ENCODE measurements around the gene SETD9. TPM values are rescaled to one million over a fixed set of nuclear protein-coding genes. Genes with fewer than 3 reads are reported as not detected.

Gene SETD9
- total and polyA plus RNA-seq, 10 donors, result 3.7 to 6.2 (median 6.0) TPM

DNA sequence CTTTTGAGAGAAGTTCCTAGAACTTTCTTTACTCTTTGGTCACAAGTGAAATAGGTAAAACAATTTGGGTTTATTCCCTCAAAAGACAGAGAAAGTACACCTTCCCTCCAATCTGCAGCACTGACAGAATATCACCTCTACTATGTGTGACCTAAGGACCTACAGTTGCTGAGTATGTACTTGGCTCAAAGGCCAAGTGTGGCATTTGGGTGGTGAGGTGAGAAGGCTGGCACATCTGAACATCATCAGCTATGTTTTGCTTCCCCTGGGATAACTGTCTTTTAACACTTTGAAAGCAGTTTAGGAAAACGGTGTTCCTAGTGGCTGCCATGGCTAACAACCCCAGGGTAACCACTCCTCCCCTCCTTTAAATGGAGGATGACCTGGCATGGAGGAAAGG, 24.9 kb downstream of the SETD9 start:
- no peak for DNase-seq
- Histone ChIP-seq H3K27ac (no peak overlapping the region), H3K9me3 (no peaks in the 10 kb centered on the region), H3K27me3 (replicated peaks in 1 of 7) (no peaks in the 10 kb centered on the region), H3K36me3 (peaks cover 0 to 100% (median 85%) of the 10 kb centered on the region in 6 donors), H3K4me1 (no peaks in the 10 kb centered on the region), H3K4me3 (no peak overlapping the region)
- intact Hi-C loops (cut with DNase I; ENCODE audit: low total_unique reads), result no loop called here
- 83 to 98% (median 92%) methylated on average over 1 of the region's 1 CpG for WGBS, 5 donors
- TF ChIP-seq POLR2A (IDR thresholded peaks at IDR 0.05), result no peak
- no peak for TF ChIP-seq POLR2AphosphoS5 (IDR thresholded peaks at IDR 0.05)
- TF ChIP-seq, protein P1, sequence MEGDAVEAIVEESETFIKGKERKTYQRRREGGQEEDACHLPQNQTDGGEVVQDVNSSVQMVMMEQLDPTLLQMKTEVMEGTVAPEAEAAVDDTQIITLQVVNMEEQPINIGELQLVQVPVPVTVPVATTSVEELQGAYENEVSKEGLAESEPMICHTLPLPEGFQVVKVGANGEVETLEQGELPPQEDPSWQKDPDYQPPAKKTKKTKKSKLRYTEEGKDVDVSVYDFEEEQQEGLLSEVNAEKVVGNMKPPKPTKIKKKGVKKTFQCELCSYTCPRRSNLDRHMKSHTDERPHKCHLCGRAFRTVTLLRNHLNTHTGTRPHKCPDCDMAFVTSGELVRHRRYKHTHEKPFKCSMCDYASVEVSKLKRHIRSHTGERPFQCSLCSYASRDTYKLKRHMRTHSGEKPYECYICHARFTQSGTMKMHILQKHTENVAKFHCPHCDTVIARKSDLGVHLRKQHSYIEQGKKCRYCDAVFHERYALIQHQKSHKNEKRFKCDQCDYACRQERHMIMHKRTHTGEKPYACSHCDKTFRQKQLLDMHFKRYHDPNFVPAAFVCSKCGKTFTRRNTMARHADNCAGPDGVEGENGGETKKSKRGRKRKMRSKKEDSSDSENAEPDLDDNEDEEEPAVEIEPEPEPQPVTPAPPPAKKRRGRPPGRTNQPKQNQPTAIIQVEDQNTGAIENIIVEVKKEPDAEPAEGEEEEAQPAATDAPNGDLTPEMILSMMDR (IDR thresholded peaks at IDR 0.05 in 8 of 11, conservative IDR thresholded peaks at IDR 0.05 in 3 of 11), result no peak

DNA sequence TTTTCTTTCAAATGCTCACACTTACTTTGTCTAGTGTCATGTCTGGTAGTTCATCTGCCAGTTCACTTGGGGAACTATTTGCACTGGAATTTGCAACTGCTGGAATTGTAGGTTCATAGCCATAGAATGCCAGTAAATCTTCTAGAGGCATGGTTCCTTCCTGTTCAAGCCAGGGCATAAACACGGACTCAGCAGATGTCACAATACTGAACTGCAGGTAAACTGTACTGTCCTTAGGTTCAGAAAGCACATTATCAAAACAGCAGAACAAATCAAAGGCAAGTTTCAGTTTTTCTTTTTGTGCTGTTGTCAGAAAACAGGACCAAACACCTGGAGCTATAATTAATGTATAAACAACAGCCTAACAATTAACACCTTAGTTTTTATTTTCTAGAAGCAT, 29.5 kb downstream of the SETD9 start:
- H3K27ac ChIP-seq, result no peak overlapping the region
- no peaks in the 10 kb centered on the region for H3K9me3 ChIP-seq
- no peaks in the 10 kb centered on the region for H3K27me3 ChIP-seq (replicated peaks in 1 of 7)
- TF ChIP-seq POLR2A (IDR thresholded peaks at IDR 0.05) (no peak), POLR2AphosphoS5 (IDR thresholded peaks at IDR 0.05) (no peak)
- TF ChIP-seq, protein P1 (IDR thresholded peaks at IDR 0.05 in 8 of 11, conservative IDR thresholded peaks at IDR 0.05 in 3 of 11), result no peak
- no peaks in the 10 kb centered on the region for H3K4me1 ChIP-seq
- H3K36me3 ChIP-seq, result peaks cover 0 to 100% (median 79%) of the 10 kb centered on the region in 6 donors
- no peak for DNase-seq
- H3K4me3 ChIP-seq, result no peak overlapping the region
- intact Hi-C loops (cut with DNase I; ENCODE audit: low total_unique reads), result no loop called here
- WGBS, 5 donors, result 47 to 82% (median 60%) methylated on average over 1 of the region's 1 CpG

DNA sequence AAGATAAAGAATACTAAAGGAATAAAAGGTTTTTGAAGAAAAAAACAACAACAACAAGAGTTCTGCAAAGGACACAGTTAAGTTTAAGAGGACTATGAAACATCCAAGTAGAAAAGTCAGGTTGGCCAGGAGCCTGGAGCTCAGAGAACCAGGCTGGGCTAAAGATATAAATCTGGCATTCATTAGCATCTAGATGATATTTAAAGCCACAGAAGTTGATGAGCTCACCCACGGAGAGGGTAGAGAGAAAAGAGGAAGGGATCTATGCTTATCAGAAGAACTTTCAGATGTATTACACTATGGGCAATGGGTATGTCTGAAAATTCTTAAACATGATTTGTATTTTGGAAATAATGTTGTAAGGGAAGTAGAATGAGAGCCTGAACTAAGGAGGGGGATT, 32.6 kb downstream of the SETD9 start:
- Histone ChIP-seq H3K36me3 (peaks cover 0 to 100% (median 70%) of the 10 kb centered on the region in 6 donors), H3K4me1 (peaks cover 0 to under 1% (median 0%) of the 10 kb centered on the region in 6 donors), H3K4me3 (no peak overlapping the region), H3K9me3 (no peaks in the 10 kb centered on the region), H3K27ac (no peak overlapping the region), H3K27me3 (replicated peaks in 1 of 7) (no peaks in the 10 kb centered on the region)
- intact Hi-C loops (cut with DNase I; ENCODE audit: low total_unique reads), result no loop called here
- 31 to 51% (median 50%) methylated on average over 1 of the region's 1 CpG for WGBS, 5 donors
- DNase-seq, result no peak
- TF ChIP-seq POLR2AphosphoS5 (IDR thresholded peaks at IDR 0.05) (no peak), POLR2A (IDR thresholded peaks at IDR 0.05) (no peak)
- TF ChIP-seq, protein P1 (IDR thresholded peaks at IDR 0.05 in 8 of 11, conservative IDR thresholded peaks at IDR 0.05 in 3 of 11), result no peak

DNA sequence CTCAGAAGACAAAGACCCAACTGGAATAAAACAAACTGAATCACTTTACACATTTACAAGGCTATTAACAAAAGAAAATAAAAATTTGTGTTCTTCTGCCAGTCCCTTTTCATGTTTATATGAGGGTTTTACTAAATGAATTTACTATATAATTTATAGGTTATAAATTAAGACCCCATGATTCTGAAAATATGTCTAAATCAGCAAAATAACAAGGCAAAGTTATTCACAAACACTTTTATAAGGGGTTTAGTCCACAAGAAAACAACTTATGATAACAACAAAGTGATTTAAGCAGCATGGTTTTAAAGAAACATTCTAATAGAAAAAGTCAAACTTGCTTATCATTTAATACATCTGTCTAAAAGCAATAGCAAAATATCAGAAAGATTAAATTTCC, 37.7 kb downstream of the SETD9 start:
- Histone ChIP-seq H3K4me3 (no peak overlapping the region), H3K27ac (no peak overlapping the region), H3K36me3 (peaks cover 0 to 63% (median 33%) of the 10 kb centered on the region in 6 donors), H3K27me3 (replicated peaks in 1 of 7) (no peaks in the 10 kb centered on the region), H3K9me3 (no peaks in the 10 kb centered on the region), H3K4me1 (peaks cover 4 to 37% (median 18%) of the 10 kb centered on the region in 6 donors)
- TF ChIP-seq POLR2A (IDR thresholded peaks at IDR 0.05) (no peak), POLR2AphosphoS5 (IDR thresholded peaks at IDR 0.05) (no peak)
- TF ChIP-seq, protein P1 (IDR thresholded peaks at IDR 0.05 in 8 of 11, conservative IDR thresholded peaks at IDR 0.05 in 3 of 11), result no peak
- DNase-seq, result no peak
- intact Hi-C loops (cut with DNase I; ENCODE audit: low total_unique reads), result no loop called here

Data from spleen (tissue), 11 donors.